GM19467 (cell line): ENCODE measurements around the gene MCUB.
"Not testable (repeated sequence)": the region's sequence is repeated elsewhere in the genome, so short reads cannot be mapped to it uniquely, and the experiment has no call there.

Experiments used
- ATAC-seq: cut with Tn5 transposase; IDR thresholded peaks from one replicate; pipeline ENCODE4 v1.9.1; 2021; ENCODE audit warnings: mild to moderate bottlenecking, moderate library complexity; ENCODE audit not compliant: unreplicated experiment

MCUB gene

DNA sequence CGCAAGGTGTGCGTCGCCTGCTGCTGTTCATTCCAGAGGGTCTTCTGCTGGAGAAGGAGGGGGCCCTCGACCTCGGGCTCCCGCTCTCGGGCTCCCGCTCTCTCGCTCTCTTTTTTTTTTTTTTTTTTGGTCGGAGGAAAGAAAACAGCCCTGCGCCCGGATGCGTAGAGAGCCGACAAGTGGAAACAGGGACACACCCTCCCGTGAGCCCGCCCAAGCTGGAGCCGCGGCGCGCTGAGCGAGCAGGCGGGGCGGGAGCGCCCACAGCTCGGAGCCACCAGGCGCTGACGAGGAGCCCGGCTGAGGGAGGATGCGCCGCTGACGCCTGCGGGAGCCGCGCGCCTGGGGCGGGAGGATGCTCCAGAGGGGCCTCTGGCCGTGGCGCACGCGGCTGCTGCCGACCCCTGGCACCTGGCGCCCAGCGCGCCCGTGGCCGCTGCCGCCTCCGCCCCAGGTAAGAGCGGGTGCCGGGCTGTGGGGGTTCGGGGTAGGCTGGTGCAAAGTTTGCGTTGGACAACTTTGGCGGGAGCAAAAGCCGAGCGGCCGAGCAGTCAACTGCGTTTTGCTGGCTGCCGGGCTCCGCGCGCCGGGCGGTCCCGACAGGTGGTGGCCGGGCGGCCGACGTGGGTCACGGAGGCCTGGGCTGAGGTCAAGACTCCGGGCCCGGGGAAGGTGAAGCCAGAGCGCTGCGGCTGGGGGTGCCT, at the start of gene MCUB:
MCUB (plus strand) TSS at position 264 of the 704 bp plus-strand sequence; CDS start at position 356, 92 bp downstream.
- peak; percentile 92 for ATAC-seq

DNA sequence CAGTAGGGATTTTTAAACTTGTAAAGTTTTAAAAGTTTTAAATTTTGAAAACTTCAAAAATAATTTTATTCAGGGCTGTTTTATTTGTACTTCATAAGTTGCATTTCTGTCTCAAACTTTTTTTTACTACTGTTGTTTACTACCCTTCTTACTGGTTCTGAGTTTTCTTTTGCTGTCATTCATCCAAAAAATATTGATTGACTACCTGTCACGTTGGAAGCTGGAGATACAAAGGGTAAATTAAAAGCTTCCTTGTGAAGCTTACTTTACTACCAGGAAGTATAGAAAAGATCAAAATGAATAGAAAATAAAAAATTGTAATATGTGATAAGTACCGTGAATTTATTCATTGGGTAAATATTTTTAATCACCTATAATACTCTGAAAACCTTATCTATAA, 49.4 kb upstream of the MCUB start:
- no peak for ATAC-seq

DNA sequence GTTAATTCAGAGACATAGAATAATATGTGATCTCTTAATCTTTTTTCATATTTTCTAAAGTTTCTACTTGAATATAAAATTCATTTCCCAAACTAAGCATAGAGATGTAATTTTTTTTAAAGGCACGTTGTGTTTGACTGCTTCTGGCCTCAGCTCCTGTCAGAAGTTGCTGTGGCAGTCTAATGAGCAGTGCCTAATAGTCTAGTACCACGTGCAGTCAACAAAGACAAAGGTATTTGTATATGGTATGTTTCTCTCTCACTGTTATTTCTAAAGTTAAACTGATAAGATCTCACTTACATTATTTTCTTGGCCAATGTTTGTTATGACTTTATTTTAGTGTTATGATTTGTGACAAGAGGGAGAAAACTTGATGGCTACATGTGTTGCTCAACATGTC, 48.6 kb upstream of the MCUB start:
- no peak for ATAC-seq

- ATAC-seq, result not testable (repeated sequence)
Measured at GRCh38 chr4:109513368-109513767, 46.7 kb upstream of the MCUB start.

GRCh38 chr4:109532182-109532581, 27.9 kb upstream of the MCUB start:
- ATAC-seq, result no peak

GRCh38 chr4:109545401-109545800, 14.6 kb upstream of the MCUB start:
- no peak for ATAC-seq

GRCh38 chr4:109547394-109547793, 12.7 kb upstream of the MCUB start:
- ATAC-seq, result no peak

DNA sequence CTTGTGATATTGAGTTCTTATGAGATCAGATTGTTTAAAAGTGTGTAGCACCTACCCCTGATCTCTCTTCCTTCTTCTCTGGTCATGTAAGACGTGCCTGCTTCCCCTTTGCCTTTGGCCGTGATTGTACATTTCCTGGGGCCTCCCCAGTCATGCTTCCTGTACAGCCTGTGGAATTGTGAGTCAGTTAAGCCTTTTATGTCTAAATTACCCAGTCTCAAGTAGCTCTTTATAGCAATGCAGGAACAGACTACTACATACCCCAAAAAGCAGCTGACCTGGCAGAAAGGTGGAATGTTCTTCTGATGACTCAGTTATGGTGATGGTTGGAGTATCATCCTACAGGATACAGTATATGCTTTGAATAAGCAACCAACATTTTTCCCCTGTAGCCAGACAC, 11.4 kb upstream of the MCUB start:
- ATAC-seq, result no peak

GRCh38 chr4:109552237-109552636, 7.8 kb upstream of the MCUB start:
- no peak for ATAC-seq

DNA sequence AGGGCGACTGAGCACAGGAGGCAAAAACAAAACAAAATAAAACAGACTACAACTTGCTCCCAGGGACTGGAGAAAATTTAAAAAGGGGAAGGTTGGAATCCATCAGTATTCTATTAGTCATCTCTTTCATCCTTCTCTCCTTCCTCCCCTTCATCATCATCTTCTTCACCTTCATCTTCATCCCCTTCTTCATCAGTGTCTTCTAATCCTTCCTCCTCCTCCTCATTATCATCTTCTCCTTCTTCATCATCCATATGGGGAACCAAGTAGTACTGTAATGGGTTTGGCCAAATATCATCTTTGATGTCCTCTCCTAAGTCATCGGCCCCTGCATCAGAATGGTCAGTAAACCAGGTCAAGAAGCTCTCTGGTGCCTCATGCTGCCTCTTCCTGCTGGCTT, 6.9 kb upstream of the MCUB start:
- ATAC-seq, result no peak

DNA sequence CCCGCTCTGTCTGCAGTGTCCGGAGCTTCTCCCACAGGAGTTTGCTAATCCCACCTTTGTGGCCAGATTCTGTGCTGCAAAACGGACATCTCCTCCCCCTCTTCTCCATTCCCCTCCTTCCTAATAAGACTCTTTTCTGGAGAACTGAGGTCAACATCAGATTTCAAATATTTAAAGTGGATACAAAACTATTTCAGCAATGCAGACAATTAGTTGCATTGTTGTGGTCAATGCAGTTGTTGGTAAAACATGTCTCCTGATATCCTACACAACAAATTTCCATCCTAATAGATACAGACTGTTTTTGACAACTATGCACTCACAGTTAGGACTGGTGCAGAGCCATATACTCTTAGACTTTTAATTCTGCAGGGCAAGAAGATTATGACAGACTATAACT, 5.1 kb upstream of the MCUB start:
- no peak for ATAC-seq

DNA sequence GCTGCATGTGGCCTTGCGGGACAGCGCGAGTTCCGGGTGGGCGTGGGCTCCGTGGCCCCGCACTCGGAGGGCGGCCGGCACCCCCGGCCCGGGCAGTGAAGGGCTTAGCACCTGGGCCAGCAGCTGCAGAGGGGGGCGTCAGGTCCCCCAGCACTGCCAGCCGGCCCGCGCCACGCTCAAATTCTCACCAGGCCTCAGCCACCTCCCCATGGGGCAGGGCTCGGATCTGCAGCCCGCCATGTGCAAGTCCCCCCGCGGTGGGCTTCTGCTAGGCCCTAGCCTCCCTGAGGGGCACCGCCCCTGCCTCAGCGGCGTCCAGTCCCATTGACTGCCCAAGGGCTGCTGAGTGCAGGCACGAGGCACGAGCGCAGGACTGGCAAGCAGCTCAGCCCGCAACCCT, 2.6 kb upstream of the MCUB start:
- ATAC-seq, result no peak

GRCh38 chr4:109558095-109558494, 2.0 kb upstream of the MCUB start:
- not testable (repeated sequence) for ATAC-seq

GRCh38 chr4:109559625-109559982, 442 bp upstream of the MCUB start:
- ATAC-seq, result peak; percentile 17

DNA sequence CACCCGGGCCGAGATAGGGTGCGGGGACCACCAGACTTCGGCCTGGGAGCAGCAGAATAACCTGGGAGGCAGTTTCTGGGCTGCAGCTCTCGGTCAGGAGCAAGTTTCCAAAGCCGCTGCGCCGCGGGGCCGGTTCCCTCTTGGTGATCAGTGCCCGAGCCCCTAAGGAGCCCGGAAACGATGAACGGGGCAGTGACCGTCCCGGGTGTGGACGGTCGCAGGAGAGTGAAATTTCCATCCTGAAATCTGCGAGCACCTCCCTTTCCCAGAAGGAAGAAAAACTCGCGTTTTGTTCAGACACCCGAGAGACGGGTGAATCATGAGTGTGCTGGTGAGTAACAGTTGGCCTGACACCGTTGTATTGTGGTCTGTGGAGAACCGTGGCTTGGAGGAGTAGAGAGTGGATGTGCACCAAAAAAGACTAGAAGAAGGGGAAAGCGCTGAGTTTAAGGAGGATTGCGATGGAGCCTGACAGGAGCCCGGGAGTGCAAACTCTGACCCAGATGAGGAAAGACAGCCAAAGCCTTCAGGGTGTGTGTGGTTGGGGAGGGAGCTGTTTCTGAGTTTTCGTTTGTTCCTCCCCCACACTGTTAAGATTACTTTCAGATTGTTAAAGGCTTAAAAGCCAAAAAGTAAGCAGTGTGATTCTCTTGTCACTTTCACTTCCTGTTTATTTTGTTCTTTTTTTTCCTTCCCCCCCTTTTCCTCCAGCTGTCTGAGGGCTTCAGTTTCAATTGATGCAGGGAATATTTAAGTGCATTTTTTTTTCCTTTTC, 828 bp downstream of the MCUB start:
- ATAC-seq, result peak; percentile 63

DNA sequence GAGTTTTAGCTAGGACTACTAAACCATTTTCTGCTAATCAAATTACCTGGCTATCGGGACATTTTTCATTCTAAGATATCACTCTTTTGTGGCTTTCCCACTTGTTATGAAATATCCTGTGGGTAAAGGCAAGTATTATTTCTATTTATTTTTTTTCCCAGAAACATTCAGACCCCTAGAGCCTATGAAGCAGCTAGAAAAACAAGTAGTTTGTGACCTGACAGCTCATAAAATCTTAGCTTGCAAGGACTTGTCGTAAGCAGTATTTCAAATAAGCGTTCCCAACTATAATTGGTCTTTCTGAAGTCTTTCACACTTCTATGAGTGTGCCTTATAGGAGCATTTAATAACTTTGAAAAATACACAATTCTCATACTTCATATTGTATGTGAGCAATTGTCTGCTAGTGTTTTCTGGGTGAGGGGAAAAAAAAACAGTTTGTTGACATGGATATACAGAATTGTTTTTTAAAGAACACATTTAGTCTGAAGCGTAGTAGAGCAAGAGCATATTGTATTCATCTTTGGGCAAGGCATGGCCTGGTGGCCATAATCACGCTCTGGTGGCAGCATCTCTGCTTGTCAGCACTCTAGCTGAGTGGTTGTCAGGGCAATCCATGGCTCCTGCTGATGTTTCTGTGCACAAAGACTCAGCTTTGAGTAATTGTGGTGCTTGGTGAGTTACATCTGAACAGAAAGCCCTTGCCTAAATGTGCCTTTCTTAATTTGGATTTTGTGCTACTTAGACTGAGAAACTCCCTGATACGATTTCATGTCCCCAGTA, 2.6 kb downstream of the MCUB start:
- no peak for ATAC-seq

- no peak for ATAC-seq
Measured at GRCh38 chr4:109571494-109571893, 11.4 kb downstream of the MCUB start.

- no peak for ATAC-seq
Measured at GRCh38 chr4:109572154-109572553, 12.1 kb downstream of the MCUB start.

DNA sequence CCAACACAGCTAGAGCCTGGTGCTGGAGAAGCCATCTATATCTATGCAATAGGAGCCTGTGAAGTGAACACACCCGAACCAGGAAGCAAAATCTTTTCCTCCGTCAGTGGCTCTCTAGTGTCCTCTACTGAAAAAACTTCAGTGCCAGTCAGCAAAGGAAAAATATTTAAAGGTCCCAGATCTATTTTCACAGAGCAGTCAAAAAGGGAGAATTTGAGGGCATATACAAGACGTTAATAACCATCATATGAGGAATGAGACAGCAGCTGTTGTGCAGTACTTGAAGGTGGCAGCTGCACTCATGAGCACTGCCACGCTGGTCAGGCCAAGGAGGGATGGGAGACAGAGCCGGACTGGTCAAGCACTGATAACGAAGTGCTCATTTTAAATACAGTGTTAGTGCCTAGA, 14.4 kb downstream of the MCUB start:
- no peak for ATAC-seq

DNA sequence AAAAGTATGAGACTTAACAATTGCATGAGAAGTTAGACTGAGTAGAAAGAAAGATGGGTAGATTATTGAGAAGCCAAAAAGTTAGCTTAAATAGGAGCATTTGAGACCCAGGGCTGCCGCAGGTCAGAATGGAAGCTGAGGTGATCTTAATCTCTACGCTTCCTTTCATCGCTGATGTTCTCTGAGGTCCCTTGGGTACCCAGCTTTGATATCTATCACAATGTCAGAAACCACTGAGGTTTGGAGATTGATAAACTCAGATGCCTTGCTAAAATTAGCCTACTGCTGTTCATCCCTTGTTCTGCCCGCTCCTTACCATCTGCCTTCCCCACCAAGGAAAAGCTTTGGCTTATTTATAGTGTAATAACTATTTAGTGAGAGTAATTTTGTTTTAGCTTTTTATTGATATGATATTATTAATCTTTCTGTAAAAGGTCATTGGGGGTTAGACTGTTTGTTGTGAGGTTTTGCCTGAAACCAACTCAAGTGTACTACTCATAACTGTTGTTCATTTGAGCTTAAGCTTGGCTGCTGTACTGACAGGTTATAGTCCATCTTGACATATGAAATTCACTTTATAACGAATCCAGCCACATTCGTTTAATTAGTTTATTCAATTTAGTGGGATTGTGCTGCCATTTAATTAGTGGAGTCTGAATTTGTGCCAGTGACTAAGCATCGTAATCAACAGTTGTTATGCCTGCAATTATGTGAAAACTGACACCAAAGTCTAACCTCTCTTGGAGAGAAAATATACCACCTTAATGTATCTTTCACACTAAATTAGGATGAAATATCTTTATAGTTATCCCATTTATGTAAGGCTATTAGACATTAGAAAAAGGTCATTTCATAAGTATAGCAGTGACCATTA, 15.1 kb downstream of the MCUB start:
- ATAC-seq, result no peak

GRCh38 chr4:109576462-109576861, 16.4 kb downstream of the MCUB start:
- ATAC-seq, result no peak
